ENCODE measurements around the gene ENDOV. TPM values are rescaled to one million over a fixed set of nuclear protein-coding genes. Genes with fewer than 3 reads are reported as not detected.

ENDOV gene
- polyA plus RNA-seq, 1 donor (not counting 4 experiments of a cell fraction or from before 2014, with no cell fraction given): 10.9 TPM

- no peaks in the 10 kb centered on the region for H3K9me3 ChIP-seq (ENCODE audit: control insufficient read depth, low read depth, low read length)
- no peak overlapping the region for H3K9ac ChIP-seq (ENCODE audit: control insufficient read depth, extremely low read depth, insufficient read depth, low read length)
- H3K4me1 ChIP-seq (ENCODE audit: control insufficient read depth, extremely low read depth, insufficient read depth, low read length): no peaks in the 10 kb centered on the region
- DNase-seq (ENCODE audit: low read depth, low spot score) (no peak), FAIRE-seq (no peak)
- no peak overlapping the region for H3K4me2 ChIP-seq (ENCODE audit: control insufficient read depth, extremely low read depth, insufficient read depth, low read depth, low read length)
- no peaks in the 10 kb centered on the region for H3K9me1 ChIP-seq (ENCODE audit: control insufficient read depth, extremely low read depth, insufficient read depth, low read length)
- no peak overlapping the region for H3K27ac ChIP-seq (ENCODE audit: control insufficient read depth, insufficient read depth, low read length)
- no peaks in the 10 kb centered on the region for H3K27me3 ChIP-seq (ENCODE audit: control insufficient read depth, extremely low read depth, insufficient read depth, low read length)
- H3K36me3 ChIP-seq (ENCODE audit: control insufficient read depth in 2 of 2, extremely low read depth in 1 of 2, insufficient read depth in 2 of 2, low read length in 2 of 2): peaks cover 0 to 3% of the 10 kb centered on the region in 2 experiments
- no peak overlapping the region for H3K4me3 ChIP-seq (ENCODE audit: control insufficient read depth in 2 of 3, extremely low read depth in 1 of 3, insufficient read depth in 2 of 3, low read depth in 1 of 3, low read length in 3 of 3)
- dilution Hi-C loops (cut with MboI; ENCODE audit: extremely low pct_ligation_motif_present, low sequenced_read_pairs): no loop called here
- no peak for TF ChIP-seq EZH2 (IDR thresholded peaks at IDR 0.05; ENCODE audit: low read length)
- no peak for TF ChIP-seq CTCF (optimal IDR thresholded peaks at IDR 0.05 in 1 of 3, IDR thresholded peaks at IDR 0.05 in 1 of 3, conservative IDR thresholded peaks at IDR 0.05 in 1 of 3; ENCODE audit: extremely low read depth in 1 of 3, insufficient read depth in 2 of 3, low read length in 3 of 3)
- H4K20me1 ChIP-seq (ENCODE audit: control insufficient read depth, extremely low read depth, insufficient read depth, low read length): peaks cover 3% of the 10 kb centered on the region
- H2AFZ ChIP-seq (ENCODE audit: control insufficient read depth, low read length): no peak overlapping the region
- H3K79me2 ChIP-seq (ENCODE audit: control insufficient read depth, insufficient read depth, low read length): no peaks in the 10 kb centered on the region
Observed at GRCh38 chr17:80428796-80429195, 13.8 kb downstream of the ENDOV start.

- Histone ChIP-seq H2AFZ (ENCODE audit: control insufficient read depth, low read length) (no peak overlapping the region), H3K4me3 (ENCODE audit: control insufficient read depth in 2 of 3, extremely low read depth in 1 of 3, insufficient read depth in 2 of 3, low read depth in 1 of 3, low read length in 3 of 3) (no peak overlapping the region), H3K27ac (ENCODE audit: control insufficient read depth, insufficient read depth, low read length) (no peak overlapping the region), H3K9me3 (ENCODE audit: control insufficient read depth, low read depth, low read length) (no peaks in the 10 kb centered on the region), H3K9me1 (ENCODE audit: control insufficient read depth, extremely low read depth, insufficient read depth, low read length) (no peaks in the 10 kb centered on the region), H4K20me1 (ENCODE audit: control insufficient read depth, extremely low read depth, insufficient read depth, low read length) (peaks cover 3% of the 10 kb centered on the region), H3K4me1 (ENCODE audit: control insufficient read depth, extremely low read depth, insufficient read depth, low read length) (no peaks in the 10 kb centered on the region), H3K36me3 (ENCODE audit: control insufficient read depth in 2 of 2, extremely low read depth in 1 of 2, insufficient read depth in 2 of 2, low read length in 2 of 2) (peaks cover 0 to 3% of the 10 kb centered on the region in 2 experiments), H3K4me2 (ENCODE audit: control insufficient read depth, extremely low read depth, insufficient read depth, low read depth, low read length) (no peak overlapping the region), H3K9ac (ENCODE audit: control insufficient read depth, extremely low read depth, insufficient read depth, low read length) (no peak overlapping the region), H3K27me3 (ENCODE audit: control insufficient read depth, extremely low read depth, insufficient read depth, low read length) (no peaks in the 10 kb centered on the region), H3K79me2 (ENCODE audit: control insufficient read depth, insufficient read depth, low read length) (no peaks in the 10 kb centered on the region)
- FAIRE-seq (no peak), DNase-seq (ENCODE audit: low read depth, low spot score) (no peak)
- TF ChIP-seq EZH2 (IDR thresholded peaks at IDR 0.05; ENCODE audit: low read length) (no peak), CTCF (optimal IDR thresholded peaks at IDR 0.05 in 1 of 3, IDR thresholded peaks at IDR 0.05 in 1 of 3, conservative IDR thresholded peaks at IDR 0.05 in 1 of 3; ENCODE audit: extremely low read depth in 1 of 3, insufficient read depth in 2 of 3, low read length in 3 of 3) (no peak)
- dilution Hi-C loops (cut with MboI; ENCODE audit: extremely low pct_ligation_motif_present, low sequenced_read_pairs): no loop called here
Observed at GRCh38 chr17:80429356-80430275, 14.6 kb downstream of the ENDOV start.
